Stimulated activated CD4-positive, alpha-beta T cell treated with anti-CD3 and anti-CD28 coated beads, Interleukin-4, amount 100 ng/mL, for 48 hours (primary cell): ENCODE data around the gene HNRNPU.

ENCODE experiments used
- DNase-seq, 2 donors: peaks; one replicate each; pipeline ENCODE4 v3.0.0-alpha.2; 2020; ENCODE audit warnings: low read depth in 2 of 2

HNRNPU gene

GRCh38 chr1:244864253-244865027, at the start of gene HNRNPU:
HNRNPU (minus strand) TSS chr1:244864543; CDS start chr1:244864307, 236 bp downstream.
- peak; percentile 93 to 95 for DNase-seq

DNA sequence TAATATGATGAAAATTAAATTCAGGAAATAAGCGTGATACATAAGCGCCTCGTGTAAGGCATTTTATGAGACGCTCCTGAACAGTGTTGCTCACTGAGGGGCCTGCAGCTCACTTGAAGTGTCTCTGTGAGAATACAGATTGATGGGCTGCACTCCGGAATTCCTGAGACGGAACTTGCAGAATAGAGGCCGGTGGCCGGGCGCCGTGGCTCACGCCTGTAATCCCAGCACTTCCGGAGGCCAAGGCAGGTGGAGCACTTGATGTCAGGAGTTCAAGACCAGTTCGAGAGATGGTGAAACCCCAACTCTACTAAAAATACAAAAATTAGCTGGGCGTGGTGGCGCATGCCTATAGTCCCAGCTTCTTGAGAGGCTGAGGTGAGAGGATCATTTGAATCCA, 49.5 kb upstream of the HNRNPU start:
- DNase-seq, result no peak

- no peak for DNase-seq
These were observed 39.8 kb upstream of the HNRNPU start for GRCh38 chr1:244904119-244904518.

DNA sequence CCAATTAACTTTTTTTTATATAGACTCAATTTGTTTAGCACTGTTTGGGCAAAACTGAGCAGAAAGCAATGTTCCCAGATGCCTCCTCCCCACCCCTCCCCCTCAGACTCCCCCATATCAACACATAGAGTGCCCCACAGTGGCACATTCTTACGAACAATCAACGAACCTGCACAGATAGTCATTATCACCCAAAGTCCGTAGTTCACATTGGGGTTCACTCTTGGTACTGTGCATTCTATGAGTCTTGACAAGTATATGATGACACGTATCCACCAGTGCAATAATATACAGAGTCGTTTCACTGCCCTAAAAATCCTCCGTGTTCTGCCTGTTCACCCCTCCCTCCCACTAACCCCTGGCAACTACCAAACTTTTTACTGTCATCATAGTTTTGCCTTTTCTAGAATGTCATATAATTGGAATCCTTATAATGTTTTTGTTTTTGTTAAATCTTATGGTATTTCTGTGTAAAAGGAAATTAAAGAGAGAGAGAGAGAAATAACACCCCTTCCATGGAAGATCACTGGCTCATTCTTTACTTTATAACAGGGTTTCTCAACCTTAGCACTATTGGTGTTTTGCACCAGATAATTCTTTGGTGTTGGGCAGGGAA, 37.2 kb upstream of the HNRNPU start:
- no peak for DNase-seq

DNA sequence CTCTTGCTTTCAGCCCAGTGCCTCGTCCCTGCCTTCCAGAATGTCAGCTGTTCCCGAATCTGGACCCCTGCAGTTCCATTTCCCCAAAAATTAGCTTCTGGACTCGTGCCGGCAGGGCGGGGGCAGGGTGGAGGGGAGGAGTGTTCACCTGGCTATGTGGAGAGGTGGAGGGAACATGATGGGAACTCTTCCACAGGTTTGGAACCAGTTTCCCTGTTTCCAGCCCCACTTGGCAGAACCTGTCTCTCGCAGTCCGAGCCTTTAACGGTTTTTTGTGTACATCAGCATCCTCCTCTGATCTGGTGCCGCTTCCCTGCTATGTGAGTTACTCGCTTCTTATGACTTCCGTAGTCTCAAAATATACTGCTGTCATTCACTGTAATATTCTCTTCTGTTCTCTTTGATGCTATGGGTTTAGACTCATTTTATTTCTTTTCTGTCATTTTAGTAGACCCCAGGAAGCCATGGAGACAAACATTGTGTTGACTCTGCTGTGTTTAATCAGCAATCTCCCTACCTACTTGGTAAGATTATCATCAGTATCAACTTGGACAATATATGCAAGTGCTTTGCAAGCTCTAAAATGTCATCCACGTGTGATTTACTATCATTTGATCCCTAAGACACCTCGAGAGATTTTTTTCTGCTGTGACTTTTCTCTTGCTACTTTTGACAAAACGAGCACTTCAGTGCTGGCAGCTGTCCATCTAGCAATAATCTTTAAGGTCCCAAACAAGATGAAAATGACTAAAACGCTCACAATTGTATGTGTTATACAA, 33.3 kb upstream of the HNRNPU start:
- no peak for DNase-seq

DNA sequence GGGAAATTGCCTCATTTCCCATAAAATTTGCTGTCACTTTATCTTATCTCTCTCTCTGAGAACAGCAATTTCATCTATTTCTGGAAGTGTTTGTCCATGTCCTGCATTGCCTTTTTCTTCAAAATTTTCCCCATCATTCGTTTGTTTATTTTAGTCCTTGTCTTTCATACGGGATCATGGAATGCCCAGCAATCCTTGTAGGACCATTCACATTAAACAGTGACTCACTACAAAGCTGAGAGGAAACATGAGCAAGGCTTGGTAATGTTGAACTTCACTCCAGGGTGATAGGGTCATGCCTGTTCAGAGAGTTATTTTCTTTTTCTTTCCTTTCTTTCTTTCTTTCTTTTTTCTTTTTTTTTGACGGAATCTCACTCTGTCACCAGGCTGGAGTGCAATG, 32.2 kb upstream of the HNRNPU start:
- DNase-seq, result no peak

DNA sequence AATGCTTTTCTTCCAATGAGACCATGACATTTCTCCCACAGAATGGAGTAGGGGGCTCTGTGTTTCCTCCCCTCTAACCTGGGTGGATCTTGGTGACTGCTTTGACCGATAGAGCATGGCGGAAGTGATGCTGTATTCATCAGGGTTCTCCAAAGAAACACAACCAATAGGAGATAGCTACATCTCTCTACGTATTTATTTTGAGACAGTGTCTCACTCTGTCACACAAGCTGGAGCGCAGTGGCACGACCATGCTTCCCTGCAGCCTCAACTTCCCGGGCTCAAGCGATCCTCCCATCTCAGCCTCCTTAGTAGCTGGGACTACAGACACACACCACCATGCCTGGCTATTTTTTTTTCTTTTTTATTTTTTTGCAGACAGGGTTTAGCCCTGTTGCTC, 29.5 kb upstream of the HNRNPU start:
- DNase-seq, result no peak

DNA sequence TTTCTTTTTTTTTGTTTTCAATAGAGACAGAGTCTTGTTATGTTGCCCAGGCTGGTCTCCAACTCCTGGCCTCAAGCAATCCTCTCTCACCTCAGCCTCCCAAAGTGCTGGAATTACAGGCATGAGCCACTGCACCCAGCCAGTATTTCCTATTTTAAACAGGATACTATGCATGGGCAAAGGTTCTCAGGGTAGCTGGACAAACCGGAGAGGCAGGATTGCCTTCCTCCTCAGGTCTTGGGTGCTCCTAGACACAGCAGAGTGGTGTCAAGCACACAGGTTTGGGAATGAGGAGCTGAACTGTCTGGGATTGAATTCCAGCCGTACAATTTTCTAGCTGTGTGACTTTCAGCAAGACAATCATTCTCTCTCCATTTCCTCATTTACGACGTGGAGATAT, 22.9 kb upstream of the HNRNPU start:
- no peak for DNase-seq

GRCh38 chr1:244881552-244882280, 17.4 kb upstream of the HNRNPU start:
- no peak for DNase-seq

DNA sequence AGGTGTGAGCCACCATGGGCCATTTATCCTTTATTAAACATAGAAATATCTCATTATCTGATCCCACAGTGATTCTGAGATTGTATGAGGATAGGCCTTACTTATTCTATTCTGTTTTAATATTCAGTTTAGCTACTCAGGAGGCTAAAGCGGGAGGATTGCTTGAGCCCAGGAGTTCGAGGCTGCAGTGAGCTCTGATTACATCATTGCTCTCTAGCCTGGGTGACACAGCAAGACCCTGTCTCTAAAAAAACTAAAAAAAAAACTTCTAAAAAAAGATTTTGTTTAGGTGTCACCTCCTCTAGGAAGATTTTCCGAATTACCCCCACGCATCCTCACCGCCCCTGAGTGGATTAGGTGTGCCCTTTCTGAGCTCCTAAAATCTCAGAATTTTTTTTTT, 14.3 kb upstream of the HNRNPU start:
- DNase-seq, result no peak

DNA sequence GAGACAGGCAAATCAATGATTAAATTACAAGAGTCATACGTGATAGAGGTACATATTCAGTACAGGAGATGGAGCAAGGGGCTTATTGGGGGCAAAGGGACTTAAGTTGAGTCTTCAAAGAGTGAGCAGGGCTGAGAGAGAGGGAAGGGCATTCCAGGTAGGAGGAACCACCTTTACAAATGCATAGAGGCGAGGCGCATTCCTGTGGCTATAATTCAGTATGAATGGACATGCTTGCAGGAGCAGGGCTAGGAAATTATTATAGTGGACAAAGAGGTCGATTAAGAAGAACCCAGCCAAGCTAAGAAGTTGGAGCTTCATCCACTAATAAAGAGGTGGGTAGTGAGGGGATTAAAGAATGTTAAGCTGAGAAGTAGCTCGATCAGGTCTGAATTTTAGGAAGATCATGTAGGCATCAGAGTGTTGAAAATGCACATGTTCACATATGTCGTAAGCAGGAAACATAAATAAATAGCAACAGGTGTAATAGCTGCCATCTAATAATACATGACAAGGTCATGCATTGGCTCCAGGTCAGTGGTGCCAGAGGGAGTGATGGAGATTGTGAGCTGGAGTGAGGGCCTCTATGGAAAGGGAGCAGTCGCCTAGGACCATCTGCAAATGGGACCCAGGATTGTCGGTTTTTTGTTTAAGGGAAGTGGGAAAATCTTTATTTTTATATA, 12.0 kb upstream of the HNRNPU start:
- DNase-seq, result no peak

DNA sequence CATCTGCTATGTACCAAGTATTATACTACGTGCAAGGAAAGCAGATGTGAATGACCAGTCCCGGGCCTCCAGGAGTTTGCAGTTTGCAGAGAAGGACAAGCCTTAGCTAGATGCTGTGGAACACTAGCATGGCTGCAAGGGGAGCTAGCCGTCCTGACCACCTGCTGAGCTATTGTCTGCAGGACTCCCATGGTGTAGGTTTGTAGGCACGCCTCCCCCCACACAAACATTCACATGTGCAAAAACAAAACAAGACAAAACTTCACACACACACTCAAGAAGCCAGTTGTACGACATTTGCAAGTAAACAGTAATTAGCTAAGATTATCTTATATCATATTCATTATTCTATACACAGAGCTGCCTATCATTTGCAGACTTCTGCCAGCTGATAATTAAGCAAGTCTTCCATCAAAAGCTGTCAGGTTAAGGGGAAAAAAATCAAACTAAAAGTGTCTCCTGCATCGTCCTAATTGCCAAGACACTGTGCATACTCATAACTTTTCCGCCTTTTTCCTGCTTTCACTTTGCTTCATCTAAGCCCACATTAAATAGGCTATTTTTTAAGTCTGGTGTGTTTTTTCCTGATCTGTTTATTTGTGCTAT, 10.7 kb upstream of the HNRNPU start:
- DNase-seq, result no peak

- no peak for DNase-seq
These were observed 5.6 kb upstream of the HNRNPU start for GRCh38 chr1:244869950-244870349.

- DNase-seq, result no peak
These were observed 5.1 kb upstream of the HNRNPU start for GRCh38 chr1:244869364-244869827.

- no peak for DNase-seq
These were observed 4.4 kb upstream of the HNRNPU start for GRCh38 chr1:244868484-244869363.

GRCh38 chr1:244866355-244866754, 2.0 kb upstream of the HNRNPU start:
- no peak for DNase-seq

- DNase-seq, result no peak
These were observed 1.5 kb upstream of the HNRNPU start for GRCh38 chr1:244865820-244866219.

- peak; percentile 19 to 29 for DNase-seq
These were observed 657 bp upstream of the HNRNPU start for GRCh38 chr1:244865028-244865371.

GRCh38 chr1:244863491-244864252, 671 bp downstream of the HNRNPU start:
- peak; percentile 13 to 17 for DNase-seq
